ENCODE results near the gene CDKN2B-AS1. TPM values are rescaled to one million over a fixed set of nuclear protein-coding genes. Genes with fewer than 3 reads are reported as not detected.

The CDKN2B-AS1 gene
- total and polyA plus RNA-seq, 7 donors: 0.49 to 264 (median 2.0) TPM

DNA sequence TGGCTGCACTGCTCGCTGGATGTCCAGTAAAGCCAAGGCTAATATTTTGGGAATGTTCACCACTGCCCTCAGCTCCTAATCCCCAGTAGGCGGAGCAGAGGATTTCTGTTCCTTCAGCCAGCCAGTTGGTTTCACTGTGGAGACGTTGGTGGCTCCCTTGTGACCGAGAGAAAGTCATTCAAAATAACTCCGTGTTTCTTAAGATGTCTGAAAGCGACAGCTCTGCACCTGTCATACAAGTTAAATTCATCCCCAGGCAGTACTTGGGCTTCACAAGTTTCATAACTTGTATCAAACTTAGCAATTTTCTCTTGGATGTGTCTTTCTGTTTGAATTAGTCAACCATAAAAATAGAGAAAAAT, 14.9 kb downstream of the CDKN2B-AS1 start:
- Histone ChIP-seq H3K27me3 (peaks cover 13 to 41% (median 27%) of the 10 kb centered on the region in 3 donors), H3K4me3 (peak overlapping the region in 3 of 4 donors; percentile 50 to 67 (median 59)), H3K4me1 (peaks cover 0 to 25% (median 13%) of the 10 kb centered on the region in 4 donors), H3K9me3 (no peaks in the 10 kb centered on the region), H3K27ac (peak overlapping the region; percentile 75 to 94 (median 83)), H3K36me3 (no peaks in the 10 kb centered on the region)
- TF ChIP-seq POLR2AphosphoS5 (IDR thresholded peaks at IDR 0.05) (peak in 1 of 4 donors; percentile 62), POLR2A (IDR thresholded peaks at IDR 0.05) (peak in 1 of 2 donors; percentile 16), EP300 (IDR thresholded peaks at IDR 0.05) (no peak)
- TF ChIP-seq, protein P1, sequence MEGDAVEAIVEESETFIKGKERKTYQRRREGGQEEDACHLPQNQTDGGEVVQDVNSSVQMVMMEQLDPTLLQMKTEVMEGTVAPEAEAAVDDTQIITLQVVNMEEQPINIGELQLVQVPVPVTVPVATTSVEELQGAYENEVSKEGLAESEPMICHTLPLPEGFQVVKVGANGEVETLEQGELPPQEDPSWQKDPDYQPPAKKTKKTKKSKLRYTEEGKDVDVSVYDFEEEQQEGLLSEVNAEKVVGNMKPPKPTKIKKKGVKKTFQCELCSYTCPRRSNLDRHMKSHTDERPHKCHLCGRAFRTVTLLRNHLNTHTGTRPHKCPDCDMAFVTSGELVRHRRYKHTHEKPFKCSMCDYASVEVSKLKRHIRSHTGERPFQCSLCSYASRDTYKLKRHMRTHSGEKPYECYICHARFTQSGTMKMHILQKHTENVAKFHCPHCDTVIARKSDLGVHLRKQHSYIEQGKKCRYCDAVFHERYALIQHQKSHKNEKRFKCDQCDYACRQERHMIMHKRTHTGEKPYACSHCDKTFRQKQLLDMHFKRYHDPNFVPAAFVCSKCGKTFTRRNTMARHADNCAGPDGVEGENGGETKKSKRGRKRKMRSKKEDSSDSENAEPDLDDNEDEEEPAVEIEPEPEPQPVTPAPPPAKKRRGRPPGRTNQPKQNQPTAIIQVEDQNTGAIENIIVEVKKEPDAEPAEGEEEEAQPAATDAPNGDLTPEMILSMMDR (IDR thresholded peaks at IDR 0.05): no peak
- WGBS, 2 donors: 3 to 10% methylated on average over 6 of the region's 6 CpGs
- intact Hi-C loops (cut with DNase I): loop anchor here (2.0 kb wide), 1 partner anchor 197 kb away; no protein-coding TSS in a partner anchor
- DNase-seq: no peak

DNA sequence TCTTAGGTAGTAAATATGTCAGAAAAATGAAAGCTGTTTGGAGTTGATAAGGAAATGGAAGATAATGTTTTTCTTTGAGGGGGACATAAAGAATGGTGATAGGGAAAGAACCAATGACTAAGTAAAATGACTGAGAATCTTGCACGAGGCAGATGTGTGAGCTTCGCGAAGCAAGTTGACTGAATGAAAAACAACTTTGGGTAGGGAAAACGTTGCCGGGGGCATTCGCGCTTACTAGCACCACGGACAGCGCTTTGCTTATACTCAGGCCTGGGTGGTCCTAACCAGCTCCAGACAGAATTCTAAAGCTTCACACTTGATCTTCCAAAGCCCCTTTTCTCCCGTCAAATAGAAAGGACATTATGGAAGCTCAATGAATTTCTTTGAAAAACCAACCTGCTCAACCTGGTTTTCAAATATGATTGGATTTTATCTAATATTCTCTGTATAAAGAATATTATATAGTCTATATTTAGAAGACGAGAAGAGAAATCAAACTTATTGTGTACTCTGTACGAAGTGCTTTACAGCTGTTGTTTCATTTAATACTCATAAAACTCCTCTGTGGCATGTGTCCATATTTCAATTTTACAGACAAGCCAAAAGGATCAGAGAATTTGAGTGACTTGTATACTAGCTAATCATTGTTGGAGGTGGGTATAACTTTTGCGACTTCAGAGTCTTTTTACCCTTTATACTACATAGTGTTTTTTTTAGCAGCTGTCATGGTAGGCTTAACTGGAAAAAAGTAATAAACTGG, 16.5 kb downstream of the CDKN2B-AS1 start:
- Histone ChIP-seq H3K27ac (no peak overlapping the region), H3K4me1 (peaks cover 0 to 21% (median 13%) of the 10 kb centered on the region in 4 donors), H3K9me3 (no peaks in the 10 kb centered on the region), H3K27me3 (peaks cover 6 to 26% (median 11%) of the 10 kb centered on the region in 3 donors), H3K4me3 (no peak overlapping the region), H3K36me3 (no peaks in the 10 kb centered on the region)
- no peak for TF ChIP-seq POLR2A (IDR thresholded peaks at IDR 0.05)
- TF ChIP-seq EP300 (IDR thresholded peaks at IDR 0.05): no peak
- no peak for TF ChIP-seq POLR2AphosphoS5 (IDR thresholded peaks at IDR 0.05)
- TF ChIP-seq, protein P1 (IDR thresholded peaks at IDR 0.05): no peak
- 18 to 19% methylated on average over 13 of the region's 13 CpGs for WGBS, 2 donors
- DNase-seq: no peak
- intact Hi-C loops (cut with DNase I): no loop called here

DNA sequence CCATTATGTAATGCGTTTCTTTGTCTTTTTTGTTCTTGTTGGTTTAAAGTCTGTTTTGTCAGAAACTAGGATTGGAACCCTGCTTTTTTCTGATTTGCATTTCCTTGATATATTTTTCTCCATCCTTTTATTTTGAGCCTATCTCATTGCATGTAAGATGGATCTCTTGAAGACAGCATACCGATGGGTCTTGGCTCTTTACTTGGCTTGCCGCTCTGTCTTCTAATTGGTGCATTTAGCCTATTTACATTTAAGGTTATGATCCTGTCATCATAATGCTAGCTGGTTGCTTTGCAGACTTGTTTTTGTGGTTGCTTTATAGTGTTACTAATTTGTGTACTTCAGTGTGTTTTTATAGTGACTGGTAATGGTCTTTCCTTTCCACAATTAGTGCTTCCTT, 27.8 kb downstream of the CDKN2B-AS1 start:
- Histone ChIP-seq H3K4me3 (no peak overlapping the region), H3K27me3 (no peaks in the 10 kb centered on the region), H3K27ac (no peak overlapping the region), H3K9me3 (no peaks in the 10 kb centered on the region), H3K36me3 (no peaks in the 10 kb centered on the region), H3K4me1 (no peaks in the 10 kb centered on the region)
- TF ChIP-seq, protein P1 (IDR thresholded peaks at IDR 0.05): no peak
- no peak for TF ChIP-seq POLR2AphosphoS5 (IDR thresholded peaks at IDR 0.05)
- TF ChIP-seq POLR2A (IDR thresholded peaks at IDR 0.05): no peak
- no peak for TF ChIP-seq EP300 (IDR thresholded peaks at IDR 0.05)
- no peak for DNase-seq
- intact Hi-C loops (cut with DNase I): no loop called here
- 96 to 99% methylated on average over 3 of the region's 3 CpGs for WGBS, 2 donors

DNA sequence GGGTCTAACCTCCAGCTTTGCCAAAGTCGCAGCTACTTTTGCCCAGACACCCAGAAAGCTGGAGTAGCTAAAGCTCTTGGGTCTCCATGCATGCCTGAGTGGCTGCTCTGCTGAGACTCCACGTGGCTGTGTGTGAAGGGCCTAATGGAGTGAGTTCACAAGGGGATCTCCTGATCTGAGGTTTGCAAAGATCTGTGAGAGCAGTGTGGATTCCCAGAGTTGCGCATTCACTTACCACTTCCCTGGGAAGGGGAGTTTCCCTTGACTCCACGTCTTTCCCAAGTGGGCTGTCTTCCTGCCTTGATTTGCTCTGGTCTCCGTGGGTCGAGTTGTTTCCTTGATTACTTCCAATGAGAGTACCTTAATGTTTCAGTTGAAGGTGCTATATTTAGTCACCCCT, 32.1 kb downstream of the CDKN2B-AS1 start:
- Histone ChIP-seq H3K27me3 (no peaks in the 10 kb centered on the region), H3K4me1 (no peaks in the 10 kb centered on the region), H3K4me3 (no peak overlapping the region), H3K36me3 (no peaks in the 10 kb centered on the region), H3K27ac (no peak overlapping the region), H3K9me3 (no peaks in the 10 kb centered on the region)
- intact Hi-C loops (cut with DNase I): no loop called here
- TF ChIP-seq POLR2AphosphoS5 (IDR thresholded peaks at IDR 0.05) (no peak), EP300 (IDR thresholded peaks at IDR 0.05) (no peak), POLR2A (IDR thresholded peaks at IDR 0.05) (no peak)
- TF ChIP-seq, protein P1 (IDR thresholded peaks at IDR 0.05): no peak
- no peak for DNase-seq
- WGBS, 2 donors: 63 to 81% methylated on average over 6 of the region's 6 CpGs

All from sigmoid colon (tissue), 7 donors.